Measurements from ENCODE around the gene DDOST.

The DDOST gene

GRCh38 chr1:20696397-20697333, 35.5 kb upstream of the DDOST start:
- H3K9me3 ChIP-seq (ENCODE audit: control insufficient read depth, low read length) = no peaks in the 10 kb centered on the region
- H3K9ac ChIP-seq (ENCODE audit: low read length) = peak overlapping the region; percentile 92
- H3K79me1 ChIP-seq (replicated peaks; ENCODE audit: low read length, poor library complexity, severe bottlenecking) = peaks cover 2% of the 10 kb centered on the region
- H4K91ac ChIP-seq (ENCODE audit: low read length) = peak overlapping the region; percentile 91
- peaks cover 0 to 3% of the 10 kb centered on the region in 2 experiments for H3K27me3 ChIP-seq (ENCODE audit: control insufficient read depth in 1 of 2, insufficient read depth in 1 of 2, low read length in 2 of 2)
- peak overlapping the region; percentile 92 for H2BK15ac ChIP-seq (ENCODE audit: low read depth, poor library complexity, severe bottlenecking)
- peak overlapping the region; percentile 93 for H2BK120ac ChIP-seq (ENCODE audit: low read depth, low read length)
- H3K36me3 ChIP-seq (ENCODE audit: control insufficient read depth in 1 of 2, insufficient read depth in 2 of 2, low read depth in 1 of 2, low read length in 2 of 2) = no peaks in the 10 kb centered on the region
- H3K4me2 ChIP-seq (ENCODE audit: low read length, poor library complexity, severe bottlenecking) = peak overlapping the region; percentile 96
- peaks cover 29% of the 10 kb centered on the region for H3K4me1 ChIP-seq (ENCODE audit: control insufficient read depth, insufficient read depth, low read depth, low read length)
- H2BK12ac ChIP-seq (ENCODE audit: low read length in 2 of 2) = peak overlapping the region; percentile 69 to 90
- WGBS = under 1% methylated on average over 39 of the region's 46 CpGs
- no peak overlapping the region for H3K14ac ChIP-seq (ENCODE audit: low read length in 2 of 2)
- H3K4me3 ChIP-seq (ENCODE audit: insufficient read depth in 1 of 2, low read depth in 1 of 2, low read length in 2 of 2) = peak overlapping the region; percentile 53 to 78
- peak overlapping the region; percentile 93 for H4K8ac ChIP-seq (ENCODE audit: low read length)
- no peak overlapping the region for H2AK5ac ChIP-seq (ENCODE audit: low read length, severe bottlenecking)
- peak overlapping the region; percentile 83 to 93 for H3K18ac ChIP-seq (ENCODE audit: low read depth in 1 of 2, low read length in 2 of 2)
- peak overlapping the region; percentile 80 for H2AFZ ChIP-seq (ENCODE audit: low read depth, low read length)
- no peak overlapping the region for H3K23ac ChIP-seq (ENCODE audit: low read length in 2 of 2)
- H3K27ac ChIP-seq (ENCODE audit: low read length, poor library complexity, severe bottlenecking) = peak overlapping the region; percentile 79
- H3K4ac ChIP-seq (ENCODE audit: low read depth in 1 of 2, low read length in 2 of 2) = peak overlapping the region; percentile 92 to 95
- H2BK5ac ChIP-seq (ENCODE audit: low read depth, low read length, poor library complexity, severe bottlenecking) = peak overlapping the region; percentile 76
- peak; percentile 97 for DNase-seq

- Histone ChIP-seq H2BK15ac (ENCODE audit: low read depth, poor library complexity, severe bottlenecking) (no peak overlapping the region), H3K4ac (ENCODE audit: low read depth in 1 of 2, low read length in 2 of 2) (no peak overlapping the region), H3K4me3 (ENCODE audit: insufficient read depth in 1 of 2, low read depth in 1 of 2, low read length in 2 of 2) (no peak overlapping the region), H3K9me3 (ENCODE audit: control insufficient read depth, low read length) (no peaks in the 10 kb centered on the region), H3K36me3 (ENCODE audit: control insufficient read depth in 1 of 2, insufficient read depth in 2 of 2, low read depth in 1 of 2, low read length in 2 of 2) (no peaks in the 10 kb centered on the region), H3K23ac (ENCODE audit: low read length in 2 of 2) (no peak overlapping the region), H2AK5ac (ENCODE audit: low read length, severe bottlenecking) (peak overlapping the region; percentile 9), H3K9ac (ENCODE audit: low read length) (no peak overlapping the region), H3K27me3 (ENCODE audit: control insufficient read depth in 1 of 2, insufficient read depth in 1 of 2, low read length in 2 of 2) (peaks cover 0 to 3% of the 10 kb centered on the region in 2 experiments), H2BK5ac (ENCODE audit: low read depth, low read length, poor library complexity, severe bottlenecking) (no peak overlapping the region), H2BK120ac (ENCODE audit: low read depth, low read length) (no peak overlapping the region), H4K91ac (ENCODE audit: low read length) (no peak overlapping the region), H2BK12ac (ENCODE audit: low read length in 2 of 2) (no peak overlapping the region), H3K4me2 (ENCODE audit: low read length, poor library complexity, severe bottlenecking) (no peak overlapping the region), H3K27ac (ENCODE audit: low read length, poor library complexity, severe bottlenecking) (no peak overlapping the region), H4K8ac (ENCODE audit: low read length) (no peak overlapping the region), H3K18ac (ENCODE audit: low read depth in 1 of 2, low read length in 2 of 2) (no peak overlapping the region), H3K14ac (ENCODE audit: low read length in 2 of 2) (no peak overlapping the region), H3K4me1 (ENCODE audit: control insufficient read depth, insufficient read depth, low read depth, low read length) (peaks cover 26% of the 10 kb centered on the region), H2AFZ (ENCODE audit: low read depth, low read length) (no peak overlapping the region), H3K79me1 (replicated peaks; ENCODE audit: low read length, poor library complexity, severe bottlenecking) (peaks cover 2% of the 10 kb centered on the region)
- WGBS = 89% methylated on average over 10 of the region's 10 CpGs
- no peak for DNase-seq
These were observed 34.3 kb upstream of the DDOST start for GRCh38 chr1:20695515-20695914.

DNA sequence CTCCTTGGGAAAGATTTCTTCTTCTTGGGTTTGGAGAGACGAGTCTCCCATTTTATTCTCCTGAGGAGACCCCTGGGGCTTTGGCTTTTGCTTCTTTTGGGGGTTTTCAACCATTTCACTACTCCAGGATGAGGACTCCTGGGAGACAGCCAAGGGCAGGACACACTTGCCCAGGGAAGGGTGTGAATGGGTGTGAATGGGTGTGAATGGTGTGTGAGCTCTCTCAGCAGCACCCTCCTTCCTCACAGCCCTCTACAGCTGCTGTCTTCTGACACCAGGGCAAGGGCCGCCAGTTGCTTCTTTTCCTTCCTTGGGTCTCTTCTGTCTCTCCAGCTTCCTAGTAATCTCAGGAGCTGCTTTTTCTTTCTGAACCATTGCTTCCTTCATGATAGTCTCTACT, 32.5 kb upstream of the DDOST start:
- H3K9ac ChIP-seq (ENCODE audit: low read length) = no peak overlapping the region
- no peaks in the 10 kb centered on the region for H3K9me3 ChIP-seq (ENCODE audit: control insufficient read depth, low read length)
- peaks cover 0 to 3% of the 10 kb centered on the region in 2 experiments for H3K27me3 ChIP-seq (ENCODE audit: control insufficient read depth in 1 of 2, insufficient read depth in 1 of 2, low read length in 2 of 2)
- WGBS = 100% methylated on average over 2 of the region's 2 CpGs
- H3K27ac ChIP-seq (ENCODE audit: low read length, poor library complexity, severe bottlenecking) = no peak overlapping the region
- H4K8ac ChIP-seq (ENCODE audit: low read length) = no peak overlapping the region
- no peak overlapping the region for H3K4me3 ChIP-seq (ENCODE audit: insufficient read depth in 1 of 2, low read depth in 1 of 2, low read length in 2 of 2)
- H2BK5ac ChIP-seq (ENCODE audit: low read depth, low read length, poor library complexity, severe bottlenecking) = no peak overlapping the region
- H3K36me3 ChIP-seq (ENCODE audit: control insufficient read depth in 1 of 2, insufficient read depth in 2 of 2, low read depth in 1 of 2, low read length in 2 of 2) = peaks cover 0 to 5% of the 10 kb centered on the region in 2 experiments
- H3K14ac ChIP-seq (ENCODE audit: low read length in 2 of 2) = no peak overlapping the region
- H4K91ac ChIP-seq (ENCODE audit: low read length) = no peak overlapping the region
- no peak overlapping the region for H2AFZ ChIP-seq (ENCODE audit: low read depth, low read length)
- H3K18ac ChIP-seq (ENCODE audit: low read depth in 1 of 2, low read length in 2 of 2) = no peak overlapping the region
- H2AK5ac ChIP-seq (ENCODE audit: low read length, severe bottlenecking) = no peak overlapping the region
- no peak overlapping the region for H3K4me2 ChIP-seq (ENCODE audit: low read length, poor library complexity, severe bottlenecking)
- no peak overlapping the region for H3K4ac ChIP-seq (ENCODE audit: low read depth in 1 of 2, low read length in 2 of 2)
- H3K23ac ChIP-seq (ENCODE audit: low read length in 2 of 2) = no peak overlapping the region
- peaks cover 2% of the 10 kb centered on the region for H3K79me1 ChIP-seq (replicated peaks; ENCODE audit: low read length, poor library complexity, severe bottlenecking)
- H2BK12ac ChIP-seq (ENCODE audit: low read length in 2 of 2) = no peak overlapping the region
- peaks cover 22% of the 10 kb centered on the region for H3K4me1 ChIP-seq (ENCODE audit: control insufficient read depth, insufficient read depth, low read depth, low read length)
- DNase-seq = no peak
- H2BK120ac ChIP-seq (ENCODE audit: low read depth, low read length) = no peak overlapping the region
- no peak overlapping the region for H2BK15ac ChIP-seq (ENCODE audit: low read depth, poor library complexity, severe bottlenecking)

GRCh38 chr1:20691872-20692271, 30.7 kb upstream of the DDOST start:
- Histone ChIP-seq H3K14ac (ENCODE audit: low read length in 2 of 2) (no peak overlapping the region), H2AFZ (ENCODE audit: low read depth, low read length) (no peak overlapping the region)
- WGBS = 81% methylated on average over 1 of the region's 1 CpG

More at GRCh38 chr1:20691872-20692271, 30.7 kb upstream of the DDOST start:
- H4K8ac ChIP-seq (ENCODE audit: low read length) = no peak overlapping the region
- no peak overlapping the region for H4K91ac ChIP-seq (ENCODE audit: low read length)
- no peaks in the 10 kb centered on the region for H3K79me1 ChIP-seq (replicated peaks; ENCODE audit: low read length, poor library complexity, severe bottlenecking)
- H3K18ac ChIP-seq (ENCODE audit: low read depth in 1 of 2, low read length in 2 of 2) = no peak overlapping the region
- no peak overlapping the region for H2BK5ac ChIP-seq (ENCODE audit: low read depth, low read length, poor library complexity, severe bottlenecking)
- no peak for DNase-seq
- no peak overlapping the region for H3K4me2 ChIP-seq (ENCODE audit: low read length, poor library complexity, severe bottlenecking)
- no peak overlapping the region for H2BK15ac ChIP-seq (ENCODE audit: low read depth, poor library complexity, severe bottlenecking)
- peaks cover 6% of the 10 kb centered on the region for H3K4me1 ChIP-seq (ENCODE audit: control insufficient read depth, insufficient read depth, low read depth, low read length)
- no peaks in the 10 kb centered on the region for H3K9me3 ChIP-seq (ENCODE audit: control insufficient read depth, low read length)
- no peak overlapping the region for H3K27ac ChIP-seq (ENCODE audit: low read length, poor library complexity, severe bottlenecking)
- H3K4ac ChIP-seq (ENCODE audit: low read depth in 1 of 2, low read length in 2 of 2) = no peak overlapping the region
- peaks cover 0 to 3% of the 10 kb centered on the region in 2 experiments for H3K27me3 ChIP-seq (ENCODE audit: control insufficient read depth in 1 of 2, insufficient read depth in 1 of 2, low read length in 2 of 2)
- H2AK5ac ChIP-seq (ENCODE audit: low read length, severe bottlenecking) = no peak overlapping the region
- no peak overlapping the region for H2BK120ac ChIP-seq (ENCODE audit: low read depth, low read length)
- no peak overlapping the region for H3K4me3 ChIP-seq (ENCODE audit: insufficient read depth in 1 of 2, low read depth in 1 of 2, low read length in 2 of 2)
- H2BK12ac ChIP-seq (ENCODE audit: low read length in 2 of 2) = no peak overlapping the region
- H3K36me3 ChIP-seq (ENCODE audit: control insufficient read depth in 1 of 2, insufficient read depth in 2 of 2, low read depth in 1 of 2, low read length in 2 of 2) = peaks cover 0 to 5% of the 10 kb centered on the region in 2 experiments
- no peak overlapping the region for H3K9ac ChIP-seq (ENCODE audit: low read length)
- no peak overlapping the region for H3K23ac ChIP-seq (ENCODE audit: low read length in 2 of 2)
